Right forelimb (tissue), 1 donor: ENCODE results near the gene PTPRD.

Experiments used
- DNase-seq: peaks from one replicate; pipeline ENCODE4 v3.0.0-alpha.2; 2018

Gene PTPRD

GRCh38 chr9:8390571-8390970, 2222.2 kb downstream of the PTPRD start:
- no peak for DNase-seq

- no peak for DNase-seq
These were observed 2223.3 kb downstream of the PTPRD start for GRCh38 chr9:8389531-8389930.

GRCh38 chr9:8388132-8388531, 2224.7 kb downstream of the PTPRD start:
- no peak for DNase-seq

GRCh38 chr9:8384091-8384490, 2228.7 kb downstream of the PTPRD start:
- DNase-seq, result no peak

DNA sequence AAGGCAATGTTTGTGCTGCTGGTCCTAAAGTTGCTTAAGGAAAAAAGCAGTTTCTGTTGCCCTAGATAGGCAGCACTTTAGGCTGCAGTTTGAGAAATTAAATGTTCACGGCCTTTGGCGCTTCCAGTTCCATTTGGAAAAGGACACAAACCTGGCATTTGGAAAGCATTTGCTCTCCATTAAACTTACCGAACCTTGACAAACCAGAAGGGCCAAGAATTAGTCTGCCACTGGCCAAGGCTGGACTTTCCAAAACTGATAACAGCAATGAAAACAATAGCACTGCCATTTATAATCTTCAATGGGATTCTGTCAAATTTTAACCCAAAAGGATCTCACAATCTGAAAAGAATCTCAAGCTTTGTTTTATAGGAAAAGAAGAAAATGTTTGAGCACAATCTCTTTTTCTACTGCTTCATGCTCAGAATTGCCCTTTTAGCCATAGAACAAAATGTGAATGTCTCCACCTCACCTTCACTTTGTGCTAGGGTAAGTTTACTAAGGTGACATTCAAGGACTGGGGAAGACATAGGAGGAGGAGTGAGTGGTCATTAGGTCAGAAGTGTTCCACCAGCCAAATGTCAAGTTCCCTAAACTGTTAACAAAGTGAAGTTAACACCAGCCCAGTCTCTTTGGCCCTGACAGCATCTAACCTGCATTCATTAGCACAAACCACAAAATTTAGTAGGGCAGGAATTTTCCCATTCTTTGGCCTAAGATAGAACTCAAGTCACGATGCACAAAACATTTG, 2229.8 kb downstream of the PTPRD start:
- no peak for DNase-seq

- no peak for DNase-seq
These were observed 2230.5 kb downstream of the PTPRD start for GRCh38 chr9:8382266-8382665.

DNA sequence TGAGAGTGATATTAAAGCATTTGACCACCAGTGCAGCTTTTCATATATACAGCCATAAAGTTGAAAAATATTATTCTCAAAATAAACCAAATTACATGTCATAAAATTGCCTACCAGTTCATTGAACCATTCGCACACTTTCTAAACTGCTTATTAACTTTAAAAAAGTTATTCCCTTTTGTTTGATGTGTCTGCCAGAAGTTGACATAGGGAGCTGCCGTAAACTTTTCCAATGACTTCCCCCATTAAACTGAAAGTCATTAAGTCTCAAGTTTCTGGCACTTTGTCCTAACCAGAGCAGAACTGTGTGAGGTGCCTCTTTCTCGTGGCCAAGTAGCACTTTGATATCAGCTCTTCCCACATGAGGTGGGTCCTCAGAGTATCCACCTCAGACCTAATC, 2231.2 kb downstream of the PTPRD start:
- no peak for DNase-seq

- DNase-seq, result no peak
These were observed 2238.3 kb downstream of the PTPRD start for GRCh38 chr9:8374471-8374870.

GRCh38 chr9:8371686-8372085, 2241.1 kb downstream of the PTPRD start:
- DNase-seq, result no peak

GRCh38 chr9:8366161-8366926, 2246.5 kb downstream of the PTPRD start:
- no peak for DNase-seq

GRCh38 chr9:8365466-8366160, 2247.2 kb downstream of the PTPRD start:
- no peak for DNase-seq

DNA sequence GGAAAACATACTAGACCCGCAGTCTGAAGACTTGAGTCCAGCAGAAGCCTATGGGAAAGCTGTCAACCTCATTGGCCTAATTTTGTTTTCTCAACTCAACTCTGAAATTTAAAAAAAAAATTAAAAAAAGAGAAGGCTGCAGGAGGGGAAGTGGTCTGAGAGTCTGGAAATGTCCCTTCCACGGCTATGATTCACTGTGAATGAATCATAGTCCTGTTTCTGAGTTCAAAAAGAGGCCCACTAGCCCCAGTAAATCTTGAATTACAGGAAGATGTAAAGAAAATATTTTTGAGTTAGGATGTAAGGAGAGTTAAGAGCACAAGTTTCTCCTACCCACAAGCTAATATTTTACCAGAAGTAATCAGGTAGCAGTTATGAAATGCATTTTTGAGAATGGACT, 2247.8 kb downstream of the PTPRD start:
- no peak for DNase-seq

GRCh38 chr9:8364026-8364752, 2248.6 kb downstream of the PTPRD start:
- no peak for DNase-seq

DNA sequence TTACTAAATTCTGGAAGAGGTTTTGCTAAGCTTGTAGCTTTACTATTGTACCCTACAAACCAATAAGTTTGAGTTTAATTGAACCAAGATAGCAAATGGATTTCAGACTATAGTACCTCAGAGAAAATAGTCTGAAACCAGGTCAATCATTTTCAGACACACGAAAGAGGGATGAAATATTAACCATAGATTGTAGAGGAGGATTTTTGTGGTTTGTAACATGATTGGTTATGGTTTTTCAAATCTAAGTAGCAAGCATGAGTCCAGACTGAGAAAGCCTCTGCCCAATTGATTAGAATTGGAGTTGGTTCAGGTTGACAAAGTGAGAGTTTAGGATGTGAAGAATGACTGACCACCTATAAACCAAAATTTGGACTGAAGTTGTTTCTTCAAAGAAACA, 2250.6 kb downstream of the PTPRD start:
- DNase-seq, result no peak

GRCh38 chr9:8361364-8361763, 2251.4 kb downstream of the PTPRD start:
- no peak for DNase-seq

DNA sequence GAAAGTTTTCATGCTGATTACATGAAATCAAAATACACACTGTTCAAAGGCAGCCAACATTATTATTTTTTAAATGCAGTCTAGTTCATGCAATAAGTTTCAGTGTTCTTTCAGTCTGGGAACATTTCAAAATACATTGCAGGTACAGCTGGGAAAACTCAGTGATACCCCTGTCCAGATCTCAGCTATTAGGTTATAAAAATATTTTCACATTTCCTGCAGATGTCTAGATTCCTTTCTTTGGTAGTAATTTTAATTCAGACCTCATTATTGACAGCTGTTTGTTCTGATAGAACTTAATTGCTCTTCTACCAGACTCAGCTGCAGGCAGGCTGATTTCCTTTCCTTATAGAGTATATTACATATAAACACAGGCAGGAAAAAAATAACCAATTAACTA, 2256.4 kb downstream of the PTPRD start:
- DNase-seq, result no peak

- DNase-seq, result no peak
These were observed 2261.4 kb downstream of the PTPRD start for GRCh38 chr9:8351436-8351835.

- DNase-seq, result no peak
These were observed 2262.9 kb downstream of the PTPRD start for GRCh38 chr9:8349901-8350300.

- DNase-seq, result no peak
These were observed 2263.4 kb downstream of the PTPRD start for GRCh38 chr9:8349376-8349775.

- no peak for DNase-seq
These were observed 2264.0 kb downstream of the PTPRD start for GRCh38 chr9:8348756-8349155.

- DNase-seq, result no peak
These were observed 2266.5 kb downstream of the PTPRD start for GRCh38 chr9:8346296-8346695.

DNA sequence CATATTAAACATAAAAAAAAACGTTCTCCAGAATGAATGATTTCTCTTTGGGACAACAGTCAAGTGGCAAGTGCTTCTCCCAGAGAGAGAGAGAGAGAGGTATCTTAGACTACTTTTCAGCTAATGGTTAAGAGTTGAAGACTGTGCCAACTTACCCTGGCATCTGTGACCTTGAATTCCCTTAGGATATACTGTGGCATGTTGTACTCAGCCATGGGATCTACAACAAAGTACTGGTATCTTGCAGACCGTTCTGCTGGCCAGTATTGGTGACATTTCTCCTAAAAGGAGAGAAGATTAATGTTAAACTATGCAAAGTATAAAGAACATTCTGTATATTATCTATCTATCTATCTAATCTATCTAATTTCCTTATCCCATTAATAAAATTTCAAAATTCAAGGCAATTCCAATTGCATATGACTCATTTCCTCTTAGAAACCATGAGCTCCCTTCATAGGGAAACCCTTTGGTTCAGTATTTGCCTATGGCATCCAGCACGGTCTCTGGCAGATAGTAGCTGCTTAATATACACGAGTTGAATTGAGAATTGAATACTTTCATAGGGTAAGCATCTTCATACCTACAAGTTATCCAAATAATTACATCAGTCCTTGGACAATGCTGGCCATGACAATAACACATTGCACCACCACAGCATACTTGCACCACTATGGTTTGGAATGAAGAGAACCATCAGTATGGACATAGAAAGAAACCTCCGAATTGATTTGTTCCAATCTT, 2273.9 kb downstream of the PTPRD start:
- no peak for DNase-seq
